SW480 (cell line): Measurements from ENCODE around the gene PHLPP1.

ENCODE experiments used
- DNase-seq: peaks from one replicate; pipeline ENCODE4 v3.0.0-alpha.2; 2016; ENCODE audit warnings: low spot score

Gene PHLPP1

DNA sequence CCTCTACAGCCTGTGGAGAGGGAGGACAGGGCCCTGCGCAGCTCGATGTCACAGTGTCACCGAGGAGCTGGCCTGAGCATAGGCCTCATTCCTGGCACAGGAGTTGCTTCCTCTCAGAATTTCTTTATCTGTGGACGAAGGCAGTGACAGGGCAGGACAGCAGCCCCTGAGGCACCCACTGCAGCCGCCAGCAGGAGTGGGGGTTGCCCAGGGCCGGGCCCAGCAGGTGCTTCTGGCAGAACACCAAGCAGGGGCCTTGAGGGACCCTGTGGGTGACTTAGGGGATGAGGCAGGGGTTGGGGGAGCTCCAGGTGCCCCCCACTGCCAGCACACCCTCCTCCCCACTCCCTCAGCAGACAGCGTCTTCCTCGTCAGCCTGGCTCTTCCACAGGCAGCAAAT, 290.0 kb downstream of the PHLPP1 start:
- DNase-seq = no peak

DNA sequence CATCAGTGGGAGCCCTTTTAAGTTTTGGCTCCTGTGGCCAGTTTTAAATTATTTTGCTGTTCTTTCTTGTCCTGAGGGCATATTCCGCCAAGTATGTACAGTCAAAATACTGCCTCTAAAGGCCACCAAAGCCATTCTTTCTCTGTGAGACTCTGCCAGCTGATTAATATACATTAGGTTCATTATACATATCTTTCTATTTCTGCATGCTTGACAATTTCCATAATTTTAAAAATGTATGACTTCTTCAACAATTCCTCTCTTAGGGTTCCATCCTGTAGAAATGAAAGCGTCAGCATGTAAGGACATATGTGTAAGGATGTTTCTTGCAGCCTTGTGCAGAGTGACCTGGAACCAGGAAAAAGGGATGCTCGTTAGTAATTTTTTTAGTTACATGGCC, 291.9 kb downstream of the PHLPP1 start:
- no peak for DNase-seq

DNA sequence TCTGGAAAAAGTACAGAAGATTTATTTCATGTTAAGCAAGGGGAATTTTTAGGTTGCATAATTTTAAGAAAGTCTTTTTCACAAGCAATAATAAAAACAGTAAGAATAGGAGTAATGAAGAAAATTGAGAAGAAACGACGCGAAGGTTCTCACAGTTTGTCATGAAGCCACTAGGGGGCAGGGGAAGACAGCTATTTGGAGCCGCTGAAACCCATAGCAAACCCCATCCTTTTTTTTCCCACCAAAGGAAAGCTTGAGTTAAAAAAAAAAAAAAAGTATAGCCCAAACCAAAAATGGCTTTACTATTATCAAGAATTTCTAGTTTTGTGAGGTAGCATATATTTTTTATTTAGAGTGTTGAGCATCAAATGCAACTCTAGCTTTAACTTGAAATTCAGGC, 300.9 kb downstream of the PHLPP1 start:
- peak; percentile 27 for DNase-seq

- DNase-seq = no peak
Observed at GRCh38 chr18:63017076-63017475, 301.7 kb downstream of the PHLPP1 start.

DNA sequence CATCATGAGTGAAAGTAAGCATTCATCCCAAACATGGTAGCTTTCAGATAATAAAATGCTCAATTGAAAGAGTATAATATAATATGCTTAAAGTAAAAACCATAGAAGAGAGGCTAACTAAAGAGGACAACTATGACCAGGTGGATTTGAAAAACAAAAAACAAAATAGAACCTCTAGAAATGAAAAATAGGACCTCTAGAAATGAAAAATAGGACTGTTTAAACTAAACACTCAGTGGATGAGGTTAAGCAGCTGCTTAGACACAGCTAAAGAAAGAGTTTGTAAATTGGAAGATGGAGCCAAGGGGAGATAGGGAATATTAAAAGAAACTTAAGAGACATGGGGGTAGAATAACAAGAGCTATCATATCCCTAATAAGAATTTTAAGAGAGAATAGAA, 302.6 kb downstream of the PHLPP1 start:
- DNase-seq = no peak

DNA sequence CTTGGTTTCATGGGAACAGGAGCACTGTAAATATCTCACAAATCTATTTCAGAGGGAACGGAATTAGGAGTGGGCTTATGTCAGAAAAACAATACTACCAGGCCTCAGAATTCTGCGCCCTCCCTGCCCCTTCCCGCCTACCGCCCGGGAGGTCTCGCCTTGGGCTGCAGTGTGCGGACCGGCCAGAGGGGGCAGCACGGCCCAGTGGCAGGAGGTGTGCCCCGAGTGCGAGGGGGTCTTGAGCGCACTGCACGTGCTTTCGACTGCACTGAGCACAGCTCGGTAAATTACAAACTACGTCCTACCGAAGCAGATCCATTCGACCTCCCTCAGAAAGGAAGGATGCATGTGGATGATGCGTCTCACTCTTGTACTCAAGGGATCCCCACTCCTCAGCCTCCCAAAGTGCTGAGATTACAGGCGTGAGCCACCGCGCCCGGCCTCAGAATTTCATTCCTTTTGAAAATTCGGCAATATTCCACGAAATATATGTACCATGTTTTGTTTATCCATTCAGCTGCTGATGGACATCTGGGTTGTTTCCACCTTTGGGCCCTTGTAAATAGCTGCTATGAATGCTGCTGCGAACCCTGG, 307.2 kb downstream of the PHLPP1 start:
- DNase-seq = no peak

DNA sequence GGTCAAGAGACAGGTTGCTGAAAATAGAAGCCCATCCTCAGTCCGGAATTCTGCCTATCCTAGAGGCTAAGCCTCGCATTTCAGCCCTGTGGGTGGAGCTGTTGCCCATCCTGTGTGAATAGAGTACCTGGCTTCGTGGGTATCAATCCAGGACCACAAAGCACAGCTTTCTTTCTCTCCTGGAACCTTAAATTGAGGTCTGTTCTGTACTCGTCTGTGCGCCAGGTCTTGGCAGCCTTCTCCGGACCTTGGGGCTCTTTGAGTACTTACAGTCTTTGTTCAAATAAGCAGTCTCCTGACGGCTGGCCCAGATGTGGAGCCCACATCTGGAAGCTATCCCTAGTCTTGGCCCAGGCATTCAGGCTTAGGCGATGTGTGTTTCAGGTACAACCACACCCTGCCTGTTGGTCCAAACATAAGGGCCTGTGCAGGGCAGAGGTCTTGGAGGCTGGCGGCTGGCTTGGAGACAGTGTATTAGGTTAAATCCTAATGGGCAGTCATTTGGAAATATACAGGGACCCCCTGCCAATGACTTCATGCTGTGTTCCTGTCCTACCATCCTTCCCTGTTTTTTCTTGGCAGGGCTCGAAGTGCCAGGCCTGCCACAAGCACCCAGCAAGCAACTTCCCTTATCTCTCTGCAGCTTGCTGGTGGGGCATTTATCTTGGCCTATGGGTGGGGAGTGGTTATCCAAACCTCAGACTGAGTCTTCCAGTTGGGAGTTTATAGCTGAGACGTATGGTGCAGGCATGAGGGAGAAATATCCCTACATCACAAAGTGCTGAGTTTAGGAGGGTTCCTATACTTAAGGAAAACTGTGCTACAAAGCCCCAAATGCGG, 310.1 kb downstream of the PHLPP1 start:
- DNase-seq = no peak

- DNase-seq = no peak
Observed at GRCh38 chr18:63028380-63028779, 313.0 kb downstream of the PHLPP1 start.
